ENCODE data around the gene NPAS2.

The NPAS2 gene

DNA sequence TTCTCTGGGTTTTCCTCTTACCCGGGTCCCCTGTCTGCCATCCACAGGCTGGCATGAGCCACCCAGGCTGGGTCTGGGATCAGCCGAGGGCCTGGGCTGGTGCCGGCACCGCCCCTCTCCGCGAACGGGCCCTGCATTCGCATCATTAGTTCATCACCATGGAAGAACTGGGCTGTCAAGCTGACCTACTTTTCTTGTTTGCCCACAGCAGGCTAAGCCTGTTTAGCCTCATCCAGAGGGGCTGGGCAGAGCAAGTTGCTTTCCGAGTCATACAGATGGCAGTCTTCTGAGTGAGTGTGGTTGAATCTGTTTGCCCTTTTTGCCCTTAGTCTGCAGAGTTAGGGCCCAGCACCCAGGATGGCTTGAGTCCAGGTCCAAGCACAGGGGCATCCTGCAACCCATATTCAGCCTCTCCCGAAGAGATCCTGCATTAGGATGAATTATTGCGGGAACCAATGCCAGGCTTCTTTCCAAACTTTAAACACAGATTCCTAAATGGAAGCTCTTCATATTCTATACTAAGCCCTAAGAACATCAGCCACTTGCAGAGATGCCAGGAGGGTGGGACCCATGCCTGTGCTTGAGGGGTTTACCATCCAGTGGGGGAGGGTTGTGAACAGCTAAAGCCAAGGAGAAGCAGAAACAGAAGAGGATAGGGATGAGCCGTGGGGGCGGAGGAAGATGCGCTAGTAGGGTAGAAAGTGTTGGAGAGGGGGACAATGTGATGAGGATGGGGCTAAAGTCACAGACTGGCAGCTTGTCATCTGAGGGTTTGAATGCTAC lies 68.0 kb downstream of the NPAS2 start:
- DNase-seq = peak; percentile 8

DNA sequence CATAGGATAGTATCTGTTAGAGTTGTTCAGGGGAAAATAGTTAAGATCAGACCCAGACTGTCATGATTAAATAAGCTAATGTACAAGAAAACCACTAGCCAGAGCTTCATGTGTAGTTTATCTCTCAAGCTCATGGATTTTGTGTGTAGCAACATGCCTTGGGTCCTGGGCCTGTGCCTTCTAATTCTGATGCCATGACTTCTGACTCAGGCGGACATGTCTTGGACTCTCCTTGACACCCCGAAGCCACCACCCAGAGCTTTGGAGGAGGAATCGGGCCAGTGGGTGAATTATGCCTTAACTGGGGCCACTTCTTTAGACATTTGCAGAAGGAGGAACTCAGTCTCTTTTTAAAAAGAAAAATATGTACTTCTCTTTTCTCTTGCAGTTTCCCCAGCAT lies 68.7 kb downstream of the NPAS2 start:
- no peak for DNase-seq

DNA sequence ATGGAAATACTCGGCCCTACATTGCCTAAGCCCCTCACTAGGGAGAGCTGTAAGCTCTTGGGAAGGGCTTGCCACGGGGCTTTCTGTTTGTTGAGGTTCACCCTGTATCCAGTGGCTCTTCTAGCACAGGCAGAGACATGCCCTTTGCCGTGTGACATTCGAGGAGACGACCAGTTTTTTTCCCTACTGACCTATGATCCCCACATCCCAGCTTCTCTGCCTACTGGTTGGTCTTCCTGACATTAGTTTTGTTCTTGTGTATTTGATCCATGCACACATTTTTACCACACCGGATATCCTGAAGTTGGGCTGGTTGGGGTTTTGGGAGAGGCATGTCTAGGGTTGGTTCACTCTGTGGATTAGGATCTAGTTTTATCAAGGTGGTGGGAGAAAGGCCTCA lies 69.3 kb downstream of the NPAS2 start:
- DNase-seq = no peak

DNA sequence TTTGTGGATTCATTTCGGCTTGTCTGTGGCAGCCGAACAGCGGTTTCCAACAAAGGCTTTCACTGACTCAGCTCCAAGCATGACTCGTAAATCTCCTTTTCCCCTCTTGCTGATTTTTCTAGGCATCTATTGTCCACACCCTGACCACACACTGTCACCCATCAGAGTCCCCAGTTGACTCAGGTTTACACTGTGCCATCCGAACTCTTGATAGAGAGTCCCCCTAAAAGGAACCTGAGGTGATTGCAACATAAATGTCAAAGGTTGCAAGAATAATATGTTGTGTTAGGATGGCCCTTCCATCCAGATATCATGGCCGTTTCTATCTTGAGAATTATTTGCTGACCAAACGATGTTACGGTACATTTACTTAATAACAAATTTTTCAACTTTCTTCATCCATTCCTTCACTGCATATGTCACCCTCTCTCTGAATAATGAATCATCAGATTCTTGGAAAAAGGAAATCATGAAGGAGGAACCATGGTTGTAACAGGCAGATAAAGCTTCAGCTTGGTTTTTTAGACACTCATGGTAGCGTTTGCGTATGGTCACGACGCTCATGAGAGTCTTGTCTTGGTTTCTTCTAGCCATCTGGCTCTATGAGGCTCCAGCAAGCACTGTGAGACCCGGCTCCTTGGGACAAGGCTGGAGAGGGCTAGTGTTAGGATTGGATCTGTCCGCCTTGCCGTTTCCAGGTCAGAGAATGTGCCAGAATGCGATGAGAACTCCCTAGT lies 72.1 kb downstream of the NPAS2 start:
- DNase-seq = peak; percentile 70

DNA sequence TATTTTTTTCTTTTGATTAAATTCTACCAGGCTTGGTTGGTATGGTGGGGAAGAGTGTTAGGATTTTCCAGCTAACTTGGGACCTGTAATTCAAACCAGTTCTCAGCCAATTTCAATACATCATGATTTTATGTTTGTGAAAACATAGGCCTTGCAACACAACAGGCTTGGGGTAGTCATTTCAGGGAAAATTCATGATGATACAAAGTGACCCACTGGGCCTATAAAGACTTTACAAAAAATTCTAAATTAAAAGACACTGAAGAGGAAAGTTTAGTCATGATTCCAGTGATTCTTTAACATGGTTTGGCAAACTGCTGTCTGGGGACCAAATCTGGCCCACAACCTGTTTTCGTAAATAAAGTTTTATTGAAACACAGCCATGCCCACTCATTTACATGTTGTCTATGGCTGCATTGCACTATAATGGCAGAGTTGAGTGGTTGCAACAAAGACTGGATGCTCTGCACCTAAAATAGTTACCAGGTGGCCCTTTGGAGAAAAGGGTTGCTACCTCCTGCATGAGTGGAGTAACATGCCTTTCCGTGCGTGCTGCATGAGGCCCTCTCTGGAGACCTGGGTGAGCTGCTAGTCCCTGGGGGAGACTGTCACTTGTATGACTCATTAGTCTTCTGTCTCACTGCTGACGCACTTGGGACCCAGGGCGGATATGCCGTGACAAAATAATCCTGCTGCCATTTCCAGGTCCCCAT lies 73.6 kb downstream of the NPAS2 start:
- peak; percentile 43 for DNase-seq

DNA sequence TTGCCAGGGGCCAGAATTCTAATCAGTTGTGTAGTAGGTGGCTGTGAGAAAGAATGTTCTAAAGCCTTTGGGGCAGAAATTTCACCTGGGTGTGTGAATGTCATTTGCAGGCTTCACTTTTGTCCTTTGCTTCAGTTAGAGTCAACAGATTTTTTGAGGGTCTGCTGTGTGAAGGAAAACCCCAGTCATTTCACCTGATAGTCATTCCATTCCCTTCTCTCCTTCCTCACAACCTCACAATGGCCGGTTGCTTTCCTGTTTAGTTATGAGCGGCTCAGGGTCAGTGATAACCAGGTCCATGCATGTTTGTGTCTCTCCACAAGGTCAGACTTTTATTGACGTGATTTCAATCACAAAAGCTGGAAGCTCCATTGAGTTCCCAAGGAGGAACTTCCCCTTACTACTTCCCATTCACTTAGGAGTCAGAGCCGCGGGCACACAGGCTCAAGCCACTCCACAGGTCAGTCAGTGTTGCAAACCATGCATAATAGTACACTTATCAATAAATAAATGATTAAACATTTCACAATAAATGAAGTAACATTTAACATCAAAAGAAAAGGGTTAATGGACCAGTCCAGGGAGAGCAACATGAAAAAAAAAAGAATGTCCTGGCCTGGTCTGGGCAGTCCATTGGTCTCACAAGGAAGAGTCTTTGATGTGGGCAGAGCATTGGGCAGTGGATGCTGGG lies 74.3 kb downstream of the NPAS2 start:
- no peak for DNase-seq

DNA sequence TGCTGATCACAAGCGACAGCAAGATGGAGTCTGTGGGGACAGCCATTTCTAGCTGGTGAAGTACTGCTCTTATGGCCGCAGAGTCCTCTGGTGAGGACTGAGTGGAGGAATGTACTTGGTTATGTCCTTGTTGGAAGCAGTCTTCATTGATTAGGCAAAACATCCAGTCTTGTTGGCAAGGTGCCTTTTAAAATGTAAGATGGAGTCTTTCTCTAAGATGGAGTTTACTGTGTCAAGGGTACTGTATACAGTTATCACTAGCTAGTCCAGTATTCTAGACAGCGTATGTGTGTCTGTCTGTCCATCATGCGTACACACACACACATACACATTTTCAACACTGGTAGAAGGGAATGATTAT lies 74.8 kb downstream of the NPAS2 start:
- no peak for DNase-seq

DNA sequence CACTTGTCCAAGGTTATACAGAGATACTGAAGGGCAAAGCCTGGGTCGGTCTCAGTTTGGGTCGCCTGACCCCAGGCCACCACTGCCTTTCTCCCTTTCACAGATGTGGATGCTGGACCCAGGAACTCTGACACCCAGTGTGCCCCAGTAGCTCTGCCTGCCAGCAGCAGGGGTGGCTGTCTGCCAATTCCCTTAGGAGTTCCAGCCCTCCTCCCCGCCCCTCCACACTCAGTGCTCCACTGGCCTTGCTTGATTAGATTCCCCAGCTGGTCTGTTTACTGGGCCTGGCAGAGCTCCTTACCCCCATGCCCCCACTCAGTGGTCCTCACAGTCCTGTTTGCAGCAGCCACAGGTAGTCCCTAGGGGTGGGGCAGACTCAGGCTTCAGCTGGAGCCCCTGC lies 75.5 kb downstream of the NPAS2 start:
- DNase-seq = peak; percentile 21

DNA sequence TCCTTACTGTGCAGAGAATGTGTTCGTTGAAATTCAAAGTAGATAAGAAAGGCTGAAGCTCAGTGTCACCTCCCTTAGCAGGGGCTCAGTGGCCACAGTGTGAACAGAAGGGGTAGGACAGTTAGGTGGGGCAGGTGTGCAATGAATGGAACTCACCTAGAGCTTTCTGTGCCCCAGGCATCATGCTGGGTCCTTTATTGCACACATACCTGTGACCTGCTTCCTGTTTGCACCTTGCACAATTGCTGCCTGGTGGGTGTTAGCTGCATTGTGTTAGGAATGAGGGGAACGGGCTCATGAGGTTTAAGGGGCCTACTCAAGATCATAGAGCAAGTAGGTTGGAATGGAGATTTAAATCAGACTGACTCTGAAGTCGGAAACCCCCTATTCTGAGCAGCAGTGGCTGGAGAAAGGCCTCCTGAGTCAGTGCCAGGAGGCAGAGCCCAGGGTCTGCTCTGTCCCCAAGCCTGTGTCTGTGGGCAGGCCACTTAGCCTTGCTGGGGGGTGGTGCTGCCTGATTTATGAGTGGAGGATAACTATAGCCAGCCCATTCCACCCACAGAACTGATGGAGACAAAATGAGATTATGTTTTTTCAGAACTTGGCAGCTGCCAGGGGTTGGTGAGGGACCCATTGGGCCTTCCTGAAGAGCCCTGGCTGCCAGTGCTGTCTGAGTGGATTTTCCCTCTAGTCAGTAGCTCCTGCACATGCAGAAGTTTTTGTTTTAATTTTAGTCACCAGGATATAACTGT lies 76.2 kb downstream of the NPAS2 start:
- DNase-seq = no peak

DNA sequence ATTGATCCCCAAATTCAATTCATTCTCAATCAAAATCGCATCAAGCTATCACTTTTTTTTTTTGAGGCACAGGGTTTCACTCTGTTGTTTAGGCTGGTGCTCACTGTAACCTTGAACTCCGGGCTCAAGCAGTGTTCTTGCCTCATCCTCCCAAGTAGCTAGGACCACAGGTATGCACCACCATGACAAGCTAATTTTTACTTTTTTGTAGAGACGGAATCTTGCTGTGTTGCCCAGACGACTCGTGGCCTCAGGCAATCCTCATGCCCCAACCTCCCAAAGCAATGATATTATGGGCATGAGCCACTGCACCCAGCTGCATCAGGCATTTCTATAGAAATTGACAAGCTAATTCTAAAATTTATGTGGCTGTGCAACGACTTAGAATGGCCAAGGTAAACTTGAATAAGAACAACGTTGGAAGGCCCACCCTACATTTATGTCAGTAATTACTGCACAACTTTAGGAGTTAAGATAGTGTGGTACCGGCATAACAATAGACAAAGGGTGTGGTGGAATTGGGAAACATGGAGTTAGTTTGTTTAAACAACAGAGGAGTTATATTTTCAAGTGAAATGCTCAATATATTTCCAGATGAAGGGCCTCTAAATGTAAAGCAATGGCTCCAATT lies 78.2 kb downstream of the NPAS2 start:
- no peak for DNase-seq

DNA sequence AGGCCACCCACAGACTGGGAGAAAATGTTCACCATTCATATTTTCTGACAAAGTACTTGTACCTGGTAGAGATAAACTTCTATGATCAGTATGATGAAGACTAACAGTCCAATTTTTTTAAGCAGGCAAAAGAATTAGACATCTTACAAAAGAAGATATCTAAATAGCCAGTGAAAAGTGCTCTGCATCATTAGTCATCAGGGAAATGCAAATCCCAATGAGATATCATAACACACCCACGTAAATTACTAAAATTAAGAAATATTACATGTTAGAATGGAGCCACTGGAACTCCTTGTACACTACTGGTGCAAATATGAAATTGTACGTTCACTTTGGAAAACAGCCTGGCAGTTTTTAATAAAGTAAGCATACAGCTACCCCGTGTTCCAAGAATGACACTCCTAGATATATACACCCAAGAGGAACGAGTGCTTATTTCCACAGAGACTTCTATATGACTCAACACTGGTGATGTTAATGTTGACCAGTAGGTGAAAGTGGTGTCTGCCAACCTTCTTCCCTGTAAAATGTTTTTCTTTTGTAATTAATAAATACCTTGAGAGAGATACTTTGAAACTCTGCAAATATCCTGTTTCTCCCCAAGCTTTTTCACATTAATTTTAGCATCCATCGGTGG lies 80.3 kb downstream of the NPAS2 start:
- no peak for DNase-seq

DNA sequence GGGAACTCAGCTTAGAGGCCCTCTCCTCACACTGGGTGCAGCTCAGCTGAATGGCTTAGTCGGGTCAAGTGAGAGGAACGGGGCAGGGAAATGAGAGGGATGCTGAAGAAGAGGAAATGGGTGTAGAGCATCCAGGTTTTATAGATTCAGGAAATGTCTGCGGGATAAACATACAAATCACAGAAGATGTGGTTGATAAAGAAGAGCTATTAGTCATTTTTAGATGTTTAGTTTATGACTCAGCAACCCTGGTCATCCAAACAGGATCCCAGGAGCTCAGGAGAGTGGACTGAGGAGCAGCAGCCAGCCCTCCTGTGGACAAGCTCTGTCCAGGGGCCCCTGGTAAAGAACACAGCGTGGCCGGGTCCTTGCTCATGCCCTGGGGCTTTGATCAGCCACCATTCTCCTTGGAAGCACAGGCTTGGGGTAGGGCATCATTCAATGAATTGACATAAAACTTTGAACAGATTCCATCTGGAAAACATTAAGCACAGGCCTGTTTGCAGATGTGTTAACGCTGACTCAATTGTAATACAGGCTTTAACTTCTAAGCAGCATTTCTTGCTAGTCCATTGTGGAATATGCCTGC lies 83.0 kb downstream of the NPAS2 start:
- peak; percentile 99 for DNase-seq

DNA sequence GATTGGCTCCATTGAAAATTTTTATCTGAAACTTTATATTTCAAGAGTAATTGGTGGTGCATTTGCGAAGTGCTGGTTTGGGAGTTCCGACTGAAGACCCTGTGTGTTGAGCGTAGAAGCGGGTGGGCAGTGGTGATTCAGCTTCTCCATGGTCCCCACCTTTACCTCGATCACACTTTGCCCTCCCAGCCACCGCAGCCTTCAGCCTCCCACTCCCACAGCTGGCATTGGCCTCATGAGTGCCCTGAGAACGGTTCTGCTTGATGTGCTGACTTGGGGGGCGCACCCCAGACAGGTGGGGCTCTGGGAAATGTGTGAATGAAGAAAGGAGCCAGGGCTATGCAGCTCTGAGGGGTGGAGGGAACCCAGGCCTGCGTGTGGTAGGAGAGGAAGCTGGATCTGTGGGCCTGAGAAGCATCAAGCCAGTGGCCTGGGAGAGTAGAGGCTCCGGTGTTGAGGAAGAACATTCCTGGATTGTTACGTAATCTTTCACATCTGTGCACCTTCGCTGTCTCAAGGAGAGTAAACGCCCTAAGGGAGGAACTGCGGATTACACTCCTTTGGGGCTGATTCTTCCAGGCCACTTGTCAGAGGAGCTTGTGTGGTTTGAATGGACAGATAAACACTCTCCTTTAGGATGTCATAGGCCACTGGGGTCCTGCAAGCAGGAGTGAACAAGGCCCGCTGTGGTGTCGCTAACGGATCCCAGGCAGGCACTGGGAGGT lies 83.8 kb downstream of the NPAS2 start:
- DNase-seq = peak; percentile 62

DNA sequence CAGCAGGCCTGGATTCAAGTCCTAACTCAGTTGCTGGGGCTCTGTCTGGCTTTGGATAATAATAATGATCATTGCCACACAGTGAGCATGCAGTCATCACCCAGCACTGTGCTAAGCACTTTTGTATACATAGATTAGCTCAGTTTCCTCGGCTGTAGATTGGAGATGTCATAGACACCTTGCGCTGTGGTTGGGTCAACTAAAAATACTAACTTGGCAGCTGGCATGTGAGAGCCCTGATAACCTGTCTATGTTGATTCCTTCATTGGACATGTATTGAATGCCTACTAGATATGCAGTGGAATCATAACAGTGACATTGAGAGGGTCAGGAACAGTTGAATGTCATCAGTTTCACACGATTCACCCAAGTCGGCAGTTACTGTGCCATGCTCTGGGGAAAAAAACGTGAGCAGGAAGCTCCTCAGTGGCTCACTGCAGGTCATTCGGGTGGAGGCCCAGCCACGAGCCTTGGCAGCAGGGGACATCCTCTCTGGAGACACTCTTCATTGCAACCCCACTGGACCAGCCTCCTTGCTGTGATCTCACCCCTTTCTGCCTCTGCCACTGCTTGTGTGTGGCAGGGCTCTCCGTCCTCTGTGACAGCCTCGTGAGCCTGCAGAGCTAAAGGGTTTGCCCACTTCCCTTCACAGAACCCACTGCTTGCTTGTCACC lies 85.3 kb downstream of the NPAS2 start:
- DNase-seq = no peak

DNA sequence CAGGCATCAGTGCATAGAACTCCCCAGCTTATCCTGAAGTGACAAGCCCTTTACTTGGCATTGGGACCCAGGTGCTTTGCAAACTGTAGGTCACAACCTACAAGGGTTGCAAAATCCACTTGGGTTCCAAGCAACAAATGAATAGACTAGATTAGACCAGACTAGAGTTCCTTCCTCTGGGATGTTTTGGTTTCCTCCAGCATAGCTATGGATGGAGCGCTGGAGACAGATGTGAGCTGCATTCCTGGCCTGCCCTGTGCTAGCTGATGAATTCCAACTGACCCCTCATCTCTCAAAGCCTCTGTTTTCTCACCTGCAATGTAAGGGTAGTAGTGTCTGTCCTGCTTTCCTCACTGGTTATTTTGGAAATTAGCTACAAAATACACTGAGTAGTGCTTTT lies 86.2 kb downstream of the NPAS2 start:
- DNase-seq = no peak

DNA sequence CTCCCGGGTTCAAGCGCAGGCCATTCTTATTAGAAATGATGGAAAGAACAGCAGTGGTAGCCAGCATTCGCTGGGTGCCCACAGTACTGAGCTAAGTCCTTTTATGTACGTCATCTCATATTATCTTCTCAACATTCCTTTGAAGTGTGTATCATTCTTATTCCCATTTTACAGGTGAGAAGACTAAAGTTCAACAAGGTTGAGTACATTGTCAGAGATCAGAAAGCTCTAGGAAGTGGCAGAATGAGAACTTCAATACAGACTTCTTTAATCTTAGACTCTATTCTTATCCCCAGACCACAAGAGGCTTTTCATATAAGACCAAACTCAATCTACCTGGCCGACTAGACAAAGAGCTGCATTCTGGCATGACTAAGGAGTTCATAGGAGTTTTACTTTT lies 86.7 kb downstream of the NPAS2 start:
- DNase-seq = no peak

DNA sequence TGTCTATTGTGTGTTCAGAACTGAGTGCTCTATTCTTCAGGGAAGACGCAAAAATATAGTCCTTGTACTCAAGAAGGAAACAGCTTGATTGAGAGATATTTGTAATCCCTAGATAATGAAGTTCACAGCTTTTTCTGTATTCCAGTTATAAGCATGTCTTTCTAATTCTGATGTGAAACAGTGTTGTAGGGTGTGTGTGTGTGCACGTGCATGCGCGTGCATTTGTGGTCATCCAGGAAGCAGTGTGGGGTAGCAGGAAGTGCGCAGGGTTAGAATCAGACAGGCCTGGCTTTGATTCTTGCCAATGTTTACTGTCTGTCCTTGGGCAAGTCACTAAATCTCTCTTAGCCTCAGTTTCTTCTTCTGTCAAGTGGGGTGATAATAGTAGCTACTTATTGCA lies 87.9 kb downstream of the NPAS2 start:
- no peak for DNase-seq

DNA sequence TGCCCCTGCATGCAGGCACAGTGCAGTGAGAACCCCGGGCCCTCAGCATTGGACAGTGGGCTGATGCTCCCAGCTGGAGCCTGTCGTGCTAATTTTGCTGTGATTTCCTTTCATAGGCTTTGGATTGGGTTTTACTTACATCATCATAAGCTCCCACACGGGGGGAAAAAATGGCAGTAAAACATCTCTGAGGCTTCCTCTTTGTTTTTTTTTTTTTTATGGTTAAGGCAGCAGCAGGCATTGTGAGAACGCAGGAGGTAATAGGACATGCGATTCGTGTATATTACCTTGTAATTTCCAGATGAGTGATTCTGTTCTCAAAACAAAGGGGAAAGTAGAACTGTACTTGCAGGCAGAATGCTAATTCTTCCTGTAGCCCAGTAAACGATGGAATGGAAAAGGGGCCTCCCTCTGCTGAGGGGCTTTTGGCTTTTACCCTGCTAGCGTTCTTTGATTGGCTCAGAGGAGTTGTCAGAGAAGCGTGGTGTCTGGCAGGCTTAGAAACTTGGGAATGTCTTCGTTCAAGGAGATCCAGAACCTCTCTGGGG lies 89.7 kb downstream of the NPAS2 start:
- DNase-seq = no peak

DNA sequence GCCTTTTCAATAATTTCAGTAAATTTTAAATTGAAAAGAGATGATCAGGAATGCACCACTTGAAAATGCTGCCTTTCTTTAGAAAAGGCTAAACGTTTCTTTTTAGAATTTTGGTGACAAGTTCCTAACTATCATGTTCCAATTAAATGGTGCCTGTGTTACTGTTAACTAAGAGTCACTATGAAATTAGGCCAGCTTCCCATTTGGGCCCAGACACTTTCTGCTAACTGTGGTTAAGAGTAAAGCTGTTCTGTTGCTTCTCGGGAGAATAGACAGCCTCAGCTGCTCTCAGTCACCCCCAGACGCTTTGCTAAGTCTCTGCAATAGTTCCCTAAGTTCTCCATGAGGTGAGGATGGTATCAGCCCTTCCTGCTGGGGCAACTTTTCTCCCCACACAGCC lies 90.2 kb downstream of the NPAS2 start:
- DNase-seq = no peak

DNA sequence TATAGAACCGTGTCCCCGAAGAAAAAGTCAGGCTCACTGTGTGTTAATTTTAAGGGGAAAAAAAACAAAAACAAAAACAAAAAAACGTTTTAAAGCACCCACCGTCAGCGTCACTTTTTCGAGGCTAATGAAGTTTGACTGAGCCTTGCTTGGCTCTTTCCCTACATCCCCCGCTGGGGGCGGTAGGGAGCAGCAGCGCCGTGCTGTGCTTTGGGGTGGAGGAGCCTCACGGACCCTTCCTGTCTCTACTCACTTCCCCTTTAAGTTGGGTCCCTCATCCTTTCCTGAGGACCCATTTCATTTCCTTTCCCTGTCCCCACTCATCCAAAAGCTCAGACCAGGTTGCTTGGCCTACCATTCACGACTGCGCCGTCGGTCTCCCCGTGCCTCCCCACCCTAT lies 99.4 kb downstream of the NPAS2 start:
- no peak for DNase-seq

All from EL (cell line).